Mesenchymal stem cell (in vitro differentiated cells and primary cell): Measurements from ENCODE around the gene PRKG1.

Experiments used
- DNase-seq: peaks from one replicate; pipeline ENCODE4 v3.0.0-alpha.2; 2013
- H2AFZ ChIP-seq: one replicate; pipeline ENCODE4 v1.6.1; 2013; ENCODE audit warnings: low read depth, mild to moderate bottlenecking, control low read depth, inconsistent platforms, low read length, moderate library complexity
- H2AK5ac ChIP-seq: 2 replicates; pipeline ENCODE4 v1.6.1; 2013; ENCODE audit warnings: low read length, moderate library complexity, mild to moderate bottlenecking, inconsistent platforms; ENCODE audit not compliant: severe bottlenecking
- H2BK120ac ChIP-seq: one replicate; pipeline ENCODE4 v1.6.1; 2013; ENCODE audit warnings: low read depth, mild to moderate bottlenecking, inconsistent platforms, low read length, moderate library complexity
- H2BK12ac ChIP-seq, 2 experiments: one replicate each; pipeline ENCODE4 v1.6.1; 2013; ENCODE audit warnings: inconsistent platforms in 2 of 2, low read length in 2 of 2, mild to moderate bottlenecking in 2 of 2, moderate library complexity in 2 of 2, control low read depth in 1 of 2
- H2BK15ac ChIP-seq: one replicate; pipeline ENCODE4 v1.6.1; 2013; ENCODE audit warnings: mild to moderate bottlenecking, low read depth, inconsistent platforms; ENCODE audit not compliant: poor library complexity, severe bottlenecking
- H2BK5ac ChIP-seq: 2 replicates; pipeline ENCODE4 v1.6.1; 2013; ENCODE audit warnings: low read depth, mild to moderate bottlenecking, low read length, control low read depth, inconsistent platforms; ENCODE audit not compliant: poor library complexity, severe bottlenecking
- H3K14ac ChIP-seq, 2 experiments: one replicate each; pipeline ENCODE4 v1.6.1; 2013; ENCODE audit warnings: inconsistent platforms in 2 of 2, low read length in 2 of 2, control low read depth in 1 of 2, mild to moderate bottlenecking in 1 of 2, moderate library complexity in 1 of 2
- H3K18ac ChIP-seq, 2 experiments: one replicate each; pipeline ENCODE4 v1.6.1; 2013; ENCODE audit warnings: inconsistent platforms in 2 of 2, low read length in 2 of 2, control low read depth in 1 of 2, low read depth in 1 of 2, mild to moderate bottlenecking in 1 of 2
- H3K23ac ChIP-seq, 2 experiments: one replicate each; pipeline ENCODE4 v1.6.1; 2013; ENCODE audit warnings: inconsistent platforms in 2 of 2, low read length in 2 of 2, mild to moderate bottlenecking in 2 of 2, moderate library complexity in 2 of 2, control low read depth in 1 of 2
- H3K27ac ChIP-seq: 2 replicates; pipeline ENCODE4 v1.5.1; 2013; ENCODE audit warnings: mild to moderate bottlenecking, moderate library complexity, low read length, control low read depth, inconsistent platforms; ENCODE audit not compliant: poor library complexity, severe bottlenecking
- H3K27me3 ChIP-seq, 2 experiments: 2 replicates each; pipeline versions ENCODE4 v1.6.1 to v1.7.0; 2013; ENCODE audit warnings: low read length in 2 of 2, mild to moderate bottlenecking in 2 of 2, moderate library complexity in 2 of 2, control low read depth in 1 of 2, inconsistent platforms in 1 of 2; ENCODE audit not compliant: control insufficient read depth in 1 of 2, insufficient read depth in 1 of 2
- H3K36me3 ChIP-seq, 2 experiments: 2 replicates each; pipeline versions ENCODE4 v1.6.1 to v1.7.0; 2013; ENCODE audit warnings: low read length in 2 of 2, control low read depth in 1 of 2, inconsistent platforms in 1 of 2, low read depth in 1 of 2, mild to moderate bottlenecking in 1 of 2; ENCODE audit not compliant: insufficient read depth in 2 of 2, control insufficient read depth in 1 of 2
- H3K4ac ChIP-seq, 2 experiments: one replicate each; pipeline ENCODE4 v1.6.1; 2013; ENCODE audit warnings: inconsistent platforms in 2 of 2, low read length in 2 of 2, mild to moderate bottlenecking in 2 of 2, moderate library complexity in 2 of 2, control low read depth in 1 of 2, low read depth in 1 of 2
- H3K4me1 ChIP-seq: 2 replicates; pipeline ENCODE4 v1.6.1; 2013; ENCODE audit warnings: low read depth, low read length, control low read depth; ENCODE audit not compliant: control insufficient read depth, insufficient read depth
- H3K4me2 ChIP-seq: 2 replicates; pipeline ENCODE4 v1.6.1; 2013; ENCODE audit warnings: low read length, mild to moderate bottlenecking, inconsistent platforms; ENCODE audit not compliant: poor library complexity, severe bottlenecking
- H3K4me3 ChIP-seq, 2 experiments: 2 replicates each; pipeline versions ENCODE4 v1.5.1 to v1.7.0; 2013; ENCODE audit warnings: low read length in 2 of 2, mild to moderate bottlenecking in 2 of 2, control low read depth in 1 of 2, low read depth in 1 of 2; ENCODE audit not compliant: insufficient read depth in 1 of 2
- H3K79me1 ChIP-seq: replicated peaks from 2 replicates; pipeline ENCODE4 v1.6.1; 2013; ENCODE audit warnings: mild to moderate bottlenecking, control low read depth, low read length, inconsistent platforms; ENCODE audit not compliant: poor library complexity, severe bottlenecking
- H3K9ac ChIP-seq: 2 replicates; pipeline ENCODE4 v1.7.0; 2013; ENCODE audit warnings: mild to moderate bottlenecking, low read length, moderate library complexity
- H3K9me3 ChIP-seq: 2 replicates; pipeline ENCODE4 v1.7.0; 2013; ENCODE audit warnings: mild to moderate bottlenecking, low read length; ENCODE audit not compliant: control insufficient read depth
- H4K8ac ChIP-seq: one replicate; pipeline ENCODE4 v1.6.1; 2013; ENCODE audit warnings: inconsistent platforms, mild to moderate bottlenecking, low read length, moderate library complexity
- H4K91ac ChIP-seq: one replicate; pipeline ENCODE4 v1.6.1; 2013; ENCODE audit warnings: mild to moderate bottlenecking, low read length, inconsistent platforms
- WGBS: methylation state at CpG from one replicate; pipeline ENCODE4 v1.1.7; 2013; ENCODE audit warnings: mixed read lengths; 5-methylcytosine and 5-hydroxymethylcytosine counted together

PRKG1 gene

DNA sequence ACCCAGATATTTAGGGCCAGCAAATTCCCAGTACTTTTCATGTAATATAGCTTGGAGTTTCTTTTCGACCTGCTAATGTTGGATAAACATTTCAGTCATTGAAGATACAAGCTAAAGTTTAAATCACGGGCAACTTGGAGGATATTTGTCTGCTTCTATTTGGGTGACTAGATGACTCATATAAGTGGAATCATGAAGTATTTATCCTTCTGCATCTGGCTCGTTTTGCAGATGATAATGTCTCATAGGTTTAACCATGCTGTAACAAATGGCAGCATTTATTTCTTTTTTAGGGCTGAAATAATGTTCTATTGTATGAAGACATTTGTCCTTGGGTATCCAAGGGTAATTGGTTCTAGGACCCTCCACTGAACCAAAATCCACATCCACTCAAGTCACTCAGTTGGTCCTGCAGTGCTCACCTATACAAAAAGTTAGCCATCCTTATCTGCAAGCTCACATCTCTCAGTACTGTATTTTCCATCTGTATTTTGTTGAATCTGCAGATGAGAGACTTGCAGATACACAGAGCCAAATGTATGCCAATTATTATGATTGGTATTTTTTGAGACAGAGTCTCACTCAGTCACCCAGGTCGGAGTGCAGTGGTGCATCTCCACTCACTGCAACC, 812.3 kb downstream of the PRKG1 start:
- 31% methylated on average over 4 of the region's 4 CpGs for WGBS
- Histone ChIP-seq H3K27ac (no peak overlapping the region), H4K91ac (no peak overlapping the region), H2BK5ac (no peak overlapping the region), H3K4ac (no peak overlapping the region), H3K4me3 (no peak overlapping the region), H2AK5ac (no peak overlapping the region), H3K23ac (no peak overlapping the region), H2AFZ (no peak overlapping the region), H3K79me1 (no peaks in the 10 kb centered on the region), H3K9me3 (peaks cover 6% of the 10 kb centered on the region), H3K4me1 (peaks cover 2% of the 10 kb centered on the region), H3K18ac (no peak overlapping the region), H2BK12ac (no peak overlapping the region), H4K8ac (no peak overlapping the region), H3K9ac (peak overlapping the region; percentile 26), H3K4me2 (no peak overlapping the region), H3K27me3 (no peaks in the 10 kb centered on the region), H3K14ac (peak overlapping the region in 1 of 2 experiments; percentile 26), H2BK120ac (no peak overlapping the region), H2BK15ac (no peak overlapping the region), H3K36me3 (no peaks in the 10 kb centered on the region)
- peak; percentile 67 for DNase-seq

DNA sequence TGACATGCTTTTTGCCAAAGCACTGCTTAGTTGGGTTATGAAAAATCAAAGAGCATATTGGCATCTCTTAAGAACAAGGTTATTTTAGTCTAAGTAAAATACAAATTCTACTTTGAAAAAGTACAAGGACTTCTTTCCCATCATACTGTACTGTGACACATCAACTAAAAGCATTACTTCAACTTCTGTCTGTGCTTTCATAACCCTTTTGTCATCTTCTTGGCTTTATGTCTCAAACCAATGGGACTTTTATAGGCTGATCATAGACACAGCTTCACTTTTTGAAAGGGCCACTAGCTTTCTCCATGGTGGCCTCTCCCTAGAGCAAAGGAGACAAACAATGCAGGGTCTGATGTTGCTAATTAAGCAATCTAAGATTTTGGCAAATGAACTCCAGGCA, 814.0 kb downstream of the PRKG1 start:
- H3K27me3 ChIP-seq, result no peaks in the 10 kb centered on the region
- H3K4me1 ChIP-seq, result peaks cover 2% of the 10 kb centered on the region
- H2BK15ac ChIP-seq, result no peak overlapping the region
- H3K79me1 ChIP-seq, result no peaks in the 10 kb centered on the region
- H2BK12ac ChIP-seq, result no peak overlapping the region
- H3K18ac ChIP-seq, result no peak overlapping the region
- H2AFZ ChIP-seq, result no peak overlapping the region
- no peak overlapping the region for H3K4me2 ChIP-seq
- H3K9ac ChIP-seq, result peak overlapping the region; percentile 5
- no peak overlapping the region for H4K8ac ChIP-seq
- no peak overlapping the region for H2AK5ac ChIP-seq
- H3K9me3 ChIP-seq, result no peaks in the 10 kb centered on the region
- no peaks in the 10 kb centered on the region for H3K36me3 ChIP-seq
- no peak overlapping the region for H3K14ac ChIP-seq
- no peak overlapping the region for H3K4ac ChIP-seq
- H3K4me3 ChIP-seq, result no peak overlapping the region
- no peak overlapping the region for H2BK5ac ChIP-seq
- no peak for DNase-seq
- H2BK120ac ChIP-seq, result no peak overlapping the region
- no peak overlapping the region for H3K27ac ChIP-seq
- H3K23ac ChIP-seq, result no peak overlapping the region
- H4K91ac ChIP-seq, result no peak overlapping the region

DNA sequence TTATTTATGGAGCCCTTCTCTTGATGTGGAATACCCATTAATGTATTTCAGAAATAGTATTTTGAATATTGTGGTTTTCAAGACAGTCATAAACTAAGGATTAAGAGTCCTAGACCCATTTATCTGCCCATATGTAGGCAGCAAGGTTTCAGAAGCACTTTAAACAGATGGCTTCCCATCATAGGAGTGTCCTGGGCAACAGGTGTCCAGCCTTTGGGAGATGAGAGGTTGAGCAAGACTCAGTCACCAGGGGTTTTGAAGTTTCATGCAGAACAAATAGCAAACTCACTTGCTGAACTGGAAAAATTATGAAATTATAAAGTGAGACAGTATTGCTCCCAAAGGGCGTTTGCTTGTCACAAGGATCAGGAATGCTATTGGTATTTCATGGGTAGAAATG, 818.0 kb downstream of the PRKG1 start:
- Histone ChIP-seq H2BK12ac (no peak overlapping the region), H3K4me2 (no peak overlapping the region), H3K9me3 (no peaks in the 10 kb centered on the region), H2BK15ac (no peak overlapping the region), H3K9ac (no peak overlapping the region), H4K91ac (no peak overlapping the region), H3K27ac (no peak overlapping the region), H3K36me3 (no peaks in the 10 kb centered on the region), H3K14ac (no peak overlapping the region), H2AFZ (no peak overlapping the region), H3K4ac (no peak overlapping the region), H3K23ac (no peak overlapping the region), H3K4me3 (no peak overlapping the region), H2BK120ac (no peak overlapping the region), H3K27me3 (no peaks in the 10 kb centered on the region), H3K4me1 (no peaks in the 10 kb centered on the region), H2AK5ac (no peak overlapping the region), H3K18ac (no peak overlapping the region), H2BK5ac (no peak overlapping the region), H4K8ac (no peak overlapping the region), H3K79me1 (no peaks in the 10 kb centered on the region)
- no peak for DNase-seq
- WGBS, result 69% methylated on average over 1 of the region's 1 CpG

DNA sequence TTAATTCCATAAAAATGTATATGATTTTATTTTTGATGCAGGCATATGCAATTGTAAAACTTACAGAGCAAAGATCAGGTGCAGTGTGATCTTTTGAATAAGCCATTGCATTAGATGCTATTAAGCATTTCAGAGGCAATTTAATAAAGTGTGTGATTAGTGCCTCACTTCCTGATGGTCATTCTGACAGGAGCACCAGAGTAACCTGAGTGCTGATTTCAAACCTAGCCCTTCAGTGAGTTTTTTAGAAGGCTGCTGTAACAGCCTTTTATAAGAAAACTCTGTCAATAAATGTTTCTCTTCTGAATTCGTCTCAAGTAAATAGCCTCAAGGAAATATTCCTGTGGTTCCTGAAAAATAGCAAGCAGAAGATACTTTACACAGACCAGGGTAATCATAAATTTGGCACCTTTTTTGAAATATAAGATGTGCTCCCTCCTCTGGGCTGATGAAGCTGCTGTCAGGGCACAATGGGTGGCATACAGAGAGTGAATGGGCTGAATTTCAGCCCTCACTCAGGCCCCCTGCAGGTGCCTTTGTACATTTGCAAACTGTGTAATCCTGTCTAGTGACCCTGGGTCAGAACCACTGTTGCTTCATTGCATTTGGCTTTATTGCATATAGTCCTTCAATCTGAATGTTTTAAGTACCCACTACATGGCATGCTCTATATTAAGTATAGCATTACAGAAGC, 818.8 kb downstream of the PRKG1 start:
- DNase-seq, result peak; percentile 33
- Histone ChIP-seq H3K23ac (no peak overlapping the region), H3K27ac (no peak overlapping the region), H2AK5ac (no peak overlapping the region), H2BK12ac (no peak overlapping the region), H2BK15ac (no peak overlapping the region), H3K27me3 (no peaks in the 10 kb centered on the region), H3K9ac (no peak overlapping the region), H3K14ac (no peak overlapping the region), H3K36me3 (no peaks in the 10 kb centered on the region), H3K79me1 (no peaks in the 10 kb centered on the region), H3K4me1 (no peaks in the 10 kb centered on the region), H4K91ac (no peak overlapping the region), H3K4me3 (no peak overlapping the region), H2BK120ac (no peak overlapping the region), H3K4me2 (no peak overlapping the region), H4K8ac (no peak overlapping the region), H2AFZ (no peak overlapping the region), H3K18ac (no peak overlapping the region), H3K4ac (no peak overlapping the region), H3K9me3 (no peaks in the 10 kb centered on the region), H2BK5ac (no peak overlapping the region)
- WGBS, result no CpG with 5 or more reads among the region's 1 CpG
